ENCODE measurements around the gene COQ9. TPM values are rescaled to one million over a fixed set of nuclear protein-coding genes. Genes with fewer than 3 reads are reported as not detected.

Gene COQ9
- polyA plus RNA-seq, 3 donors, result 100 to 114 (median 114) TPM

- DNase-seq, result no peak
These were observed 62.1 kb downstream of the COQ9 start for GRCh38 chr16:57509231-57509923.

- DNase-seq, result no peak
These were observed 63.0 kb downstream of the COQ9 start for GRCh38 chr16:57510016-57510871.

Other genes starting within 250 kb of the COQ9 start
- gene ARL2BP, start 202.2 kb upstream of the COQ9 start, polyA plus RNA-seq (ENCODE audit: insufficient read length in 3 of 3), result 10 to 100 TPM; 70.7 to 71.1 (median 70.9) TPM
- 10 to 100 TPM; 22.5 to 26.6 (median 24.7) TPM for gene PLLP, start 162.8 kb upstream of the COQ9 start, polyA plus RNA-seq (ENCODE audit: insufficient read length in 3 of 3)
- under 1 TPM; 0.06 to 0.18 (median 0.13) TPM for gene CCL22, start 88.7 kb upstream of the COQ9 start, polyA plus RNA-seq (ENCODE audit: insufficient read length in 3 of 3)
- gene CX3CL1, start 75.0 kb upstream of the COQ9 start, polyA plus RNA-seq (ENCODE audit: insufficient read length in 3 of 3), result 10 to 100 TPM; 30.3 to 33.2 (median 32.3) TPM
- under 1 TPM in 2 of 3 donors, not detected in 1; 0.21 to 0.43 TPM for gene CCL17, start 42.7 kb upstream of the COQ9 start, polyA plus RNA-seq (ENCODE audit: insufficient read length in 3 of 3)
- gene CIAPIN1, start 94 bp upstream of the COQ9 start, polyA plus RNA-seq (ENCODE audit: insufficient read length in 3 of 3), result 100 to 1,000 TPM in 1 of 3 donors, 10 to 100 TPM in 2; 95.5 to 100 (median 98.5) TPM
- gene POLR2C, start 15.2 kb downstream of the COQ9 start, polyA plus RNA-seq (ENCODE audit: insufficient read length in 3 of 3), result 10 to 100 TPM; 84.1 to 87.3 (median 86.4) TPM
- gene DOK4, start 39.0 kb downstream of the COQ9 start, polyA plus RNA-seq (ENCODE audit: insufficient read length in 3 of 3), result 10 to 100 TPM; 34.3 to 36.8 (median 35.0) TPM
- 10 to 100 TPM; 15.3 to 20.6 (median 19.6) TPM for gene CCDC102A, start 89.1 kb downstream of the COQ9 start, polyA plus RNA-seq (ENCODE audit: insufficient read length in 3 of 3)
- 1 to 10 TPM; 1.1 to 1.8 (median 1.1) TPM for gene ADGRG5, start 95.2 kb downstream of the COQ9 start, polyA plus RNA-seq (ENCODE audit: insufficient read length in 3 of 3)
- gene ADGRG1, start 181.2 kb downstream of the COQ9 start, polyA plus RNA-seq (ENCODE audit: insufficient read length in 3 of 3), result 10 to 100 TPM; 72.4 to 84.0 (median 79.6) TPM
- under 1 TPM in 2 of 3 donors, not detected in 1; 0.24 to 0.51 TPM for gene ADGRG3, start 220.8 kb downstream of the COQ9 start, polyA plus RNA-seq (ENCODE audit: insufficient read length in 3 of 3)
- 1 to 10 TPM; 3.3 to 7.8 (median 3.9) TPM for gene DRC7, start 247.3 kb downstream of the COQ9 start, polyA plus RNA-seq (ENCODE audit: insufficient read length in 3 of 3)